ENCODE data around the gene SH3RF2. TPM values are rescaled to one million over a fixed set of nuclear protein-coding genes. Genes with fewer than 3 reads are reported as not detected.

Gene SH3RF2
- total and polyA plus RNA-seq, 7 experiments from 2014 or later, result 0.22 to 0.61 TPM; not detected in 5

DNA sequence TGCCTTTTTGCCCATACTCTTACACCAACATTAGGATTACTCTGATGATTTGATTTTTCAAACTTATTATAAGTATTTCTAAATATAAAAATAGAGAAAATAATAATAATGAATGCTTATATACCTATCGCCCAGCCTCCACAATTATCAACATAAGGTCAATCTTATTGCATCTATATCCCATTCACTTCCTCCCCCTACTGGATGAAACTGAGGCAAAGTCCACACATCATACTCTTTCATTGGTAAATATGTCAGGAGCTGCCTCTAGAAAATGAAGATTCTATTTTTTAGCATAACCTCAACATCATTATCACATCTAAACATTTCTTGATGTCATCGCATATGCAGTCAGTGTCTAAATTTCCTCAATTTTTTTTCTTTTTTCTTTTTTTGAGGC lies 44.3 kb downstream of the SH3RF2 start:
- H3K4me1 ChIP-seq (ENCODE audit: control insufficient read depth in 2 of 2, insufficient read depth in 2 of 2, low read length in 2 of 2), result no peaks in the 10 kb centered on the region
- no peaks in the 10 kb centered on the region for H3K36me3 ChIP-seq (ENCODE audit: control insufficient read depth in 2 of 3, insufficient read depth in 3 of 3, low read length in 3 of 3)
- POLR2A ChIA-PET, result no interaction called here
- ATAC-seq, result no peak
- H3K36me3 Mint-ChIP-seq, result no peaks in the 10 kb centered on the region
- CTCF ChIA-PET, result no interaction called here
- H3K27me3 ChIP-seq (ENCODE audit: control insufficient read depth in 2 of 2, insufficient read depth in 2 of 2, low read length in 2 of 2), result no peaks in the 10 kb centered on the region
- no peak overlapping the region for H3K4me3 ChIP-seq (ENCODE audit: low read length)
- H3K9me3 Mint-ChIP-seq, result no peaks in the 10 kb centered on the region
- no peak overlapping the region for H3K27ac Mint-ChIP-seq
- no peak for DNase-seq
- intact Hi-C loops (cut with micrococcal nuclease), result no loop called here
- H3K27ac ChIP-seq (ENCODE audit: low read depth, low read length), result no peak overlapping the region
- no peak overlapping the region for H3K4me3 Mint-ChIP-seq
- peaks cover 5 to 16% (median 8%) of the 10 kb centered on the region in 5 donors for H3K27me3 Mint-ChIP-seq
- H3K9me3 ChIP-seq (ENCODE audit: control insufficient read depth in 2 of 3, low read length in 3 of 3), result no peaks in the 10 kb centered on the region
- H3K4me1 Mint-ChIP-seq, result no peaks in the 10 kb centered on the region

DNA sequence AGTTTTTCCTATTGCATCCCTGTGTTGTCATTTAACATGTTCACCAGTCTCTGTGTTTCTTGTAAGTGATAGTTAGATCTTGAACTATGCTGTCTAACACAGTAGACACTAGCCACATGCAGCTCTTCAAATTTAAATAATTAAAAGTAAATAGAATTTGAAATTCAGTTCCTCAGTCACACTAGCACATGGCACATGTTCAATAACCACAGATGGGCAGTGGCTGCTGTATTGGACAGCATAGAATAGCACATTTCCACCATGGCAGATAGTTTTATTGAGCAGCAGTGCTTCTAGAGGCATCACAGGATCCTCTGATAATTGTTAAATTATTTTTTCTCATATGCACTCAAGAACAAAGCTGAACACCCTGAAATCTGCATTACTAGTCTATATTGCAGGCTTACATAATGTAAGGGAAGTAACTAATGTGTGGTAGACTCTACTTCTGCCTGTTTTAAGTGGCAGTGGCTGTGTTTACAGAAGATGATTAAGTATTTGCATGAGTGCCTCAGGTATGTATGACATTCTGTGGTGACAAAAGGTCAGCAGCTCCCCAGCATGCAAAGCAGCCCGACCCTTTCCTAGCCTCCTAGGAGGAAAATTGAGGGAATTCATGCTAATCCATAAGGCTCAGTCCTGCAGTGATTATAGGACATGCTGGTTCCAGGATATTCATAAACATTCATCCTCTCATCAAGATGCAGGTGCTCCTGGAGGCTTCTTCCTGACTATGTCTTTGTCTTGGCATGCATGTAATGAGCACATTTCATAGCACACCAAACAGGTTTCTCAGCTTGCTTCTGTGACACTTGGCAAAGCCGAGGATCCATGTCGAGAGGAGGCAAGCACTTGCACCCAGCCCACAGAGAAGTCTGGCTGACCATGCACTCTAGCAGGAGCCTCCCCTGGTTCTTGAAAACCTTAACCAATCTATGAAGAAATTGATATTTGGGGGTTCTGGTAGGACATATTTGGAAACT lies 45.5 kb downstream of the SH3RF2 start:
- no peaks in the 10 kb centered on the region for H3K4me1 ChIP-seq (ENCODE audit: control insufficient read depth in 2 of 2, insufficient read depth in 2 of 2, low read length in 2 of 2)
- Mint-ChIP-seq H3K27me3 (peaks cover 5 to 15% (median 11%) of the 10 kb centered on the region in 5 donors), H3K4me1 (no peaks in the 10 kb centered on the region), H3K36me3 (no peaks in the 10 kb centered on the region), H3K9me3 (no peaks in the 10 kb centered on the region), H3K4me3 (no peak overlapping the region), H3K27ac (no peak overlapping the region)
- intact Hi-C loops (cut with micrococcal nuclease), result no loop called here
- ATAC-seq, result no peak
- CTCF ChIA-PET, result no interaction called here
- no peaks in the 10 kb centered on the region for H3K36me3 ChIP-seq (ENCODE audit: control insufficient read depth in 2 of 3, insufficient read depth in 3 of 3, low read length in 3 of 3)
- H3K9me3 ChIP-seq (ENCODE audit: control insufficient read depth in 2 of 3, low read length in 3 of 3), result no peaks in the 10 kb centered on the region
- POLR2A ChIA-PET, result no interaction called here
- H3K27me3 ChIP-seq (ENCODE audit: control insufficient read depth in 2 of 2, insufficient read depth in 2 of 2, low read length in 2 of 2), result no peaks in the 10 kb centered on the region
- H3K4me3 ChIP-seq (ENCODE audit: low read length), result no peak overlapping the region
- no peak for DNase-seq
- no peak overlapping the region for H3K27ac ChIP-seq (ENCODE audit: low read depth, low read length)

DNA sequence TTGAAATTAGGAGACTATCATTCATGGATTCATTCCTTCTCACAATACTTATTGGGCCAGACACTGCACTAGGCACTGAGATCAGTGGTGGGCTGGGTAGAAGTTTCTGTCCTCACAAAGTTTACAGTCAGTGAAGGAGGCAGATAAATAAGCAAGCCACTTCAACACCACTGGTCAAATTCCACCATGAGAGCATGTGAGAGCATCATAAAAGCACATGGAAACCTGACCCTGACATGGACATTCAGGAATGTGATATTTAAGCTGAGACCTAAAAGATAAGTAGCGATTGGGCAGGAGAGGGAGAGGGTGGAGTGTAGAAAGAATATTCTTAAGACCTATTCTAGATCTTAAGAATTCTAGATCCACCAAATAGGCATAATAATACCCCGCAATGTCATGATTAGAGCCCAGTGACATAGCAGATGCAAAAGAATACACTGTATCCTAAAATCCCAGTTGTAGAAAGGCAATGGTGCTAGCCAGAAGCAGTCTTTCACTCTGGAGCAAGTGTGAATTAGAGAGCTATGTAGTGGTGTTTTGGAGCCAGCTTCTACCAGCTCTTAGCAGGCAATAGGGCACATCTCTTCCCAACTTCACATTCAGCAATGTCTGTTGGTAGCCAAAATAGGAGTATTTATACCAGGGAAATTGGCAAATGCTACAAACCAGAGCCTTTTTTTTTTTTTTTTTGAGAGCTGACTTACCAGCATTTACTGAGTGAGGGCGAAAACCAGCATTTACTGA lies 46.4 kb downstream of the SH3RF2 start:
- Mint-ChIP-seq H3K4me3 (no peak overlapping the region), H3K9me3 (no peaks in the 10 kb centered on the region), H3K27ac (no peak overlapping the region), H3K36me3 (no peaks in the 10 kb centered on the region), H3K27me3 (peaks cover 5 to 18% (median 17%) of the 10 kb centered on the region in 5 donors), H3K4me1 (no peaks in the 10 kb centered on the region)
- CTCF ChIA-PET, result no interaction called here
- DNase-seq (no peak), ATAC-seq (no peak)
- intact Hi-C loops (cut with micrococcal nuclease), result no loop called here
- Histone ChIP-seq H3K27me3 (ENCODE audit: control insufficient read depth in 2 of 2, insufficient read depth in 2 of 2, low read length in 2 of 2) (no peaks in the 10 kb centered on the region), H3K4me3 (ENCODE audit: low read length) (no peak overlapping the region), H3K27ac (ENCODE audit: low read depth, low read length) (no peak overlapping the region), H3K4me1 (ENCODE audit: control insufficient read depth in 2 of 2, insufficient read depth in 2 of 2, low read length in 2 of 2) (no peaks in the 10 kb centered on the region), H3K9me3 (ENCODE audit: control insufficient read depth in 2 of 3, low read length in 3 of 3) (no peaks in the 10 kb centered on the region), H3K36me3 (ENCODE audit: control insufficient read depth in 2 of 3, insufficient read depth in 3 of 3, low read length in 3 of 3) (no peaks in the 10 kb centered on the region)
- POLR2A ChIA-PET, result no interaction called here

DNA sequence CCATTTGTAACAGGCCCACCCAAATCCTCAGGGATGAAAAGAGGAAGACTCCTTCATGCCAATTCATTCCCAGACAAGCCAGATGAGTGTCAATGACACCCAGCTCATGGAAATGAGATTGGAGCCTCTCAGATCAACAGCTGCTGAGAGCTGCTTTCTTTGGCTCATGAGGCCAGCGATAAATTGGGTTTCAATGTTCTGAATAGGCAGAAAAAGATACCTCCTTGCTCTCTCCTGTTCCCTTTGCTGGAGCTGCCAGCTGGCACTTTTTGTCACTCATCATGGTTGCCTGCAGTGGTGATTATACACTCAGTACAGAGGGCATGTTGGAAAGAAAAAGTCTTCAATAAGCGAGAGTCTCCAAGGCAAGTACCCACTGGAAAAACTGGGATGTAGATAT lies 47.1 kb downstream of the SH3RF2 start:
- no peaks in the 10 kb centered on the region for H3K4me1 ChIP-seq (ENCODE audit: control insufficient read depth in 2 of 2, insufficient read depth in 2 of 2, low read length in 2 of 2)
- Mint-ChIP-seq H3K27ac (no peak overlapping the region), H3K27me3 (peaks cover 5 to 18% (median 17%) of the 10 kb centered on the region in 5 donors), H3K4me1 (no peaks in the 10 kb centered on the region), H3K9me3 (no peaks in the 10 kb centered on the region), H3K36me3 (no peaks in the 10 kb centered on the region), H3K4me3 (no peak overlapping the region)
- no peak overlapping the region for H3K27ac ChIP-seq (ENCODE audit: low read depth, low read length)
- no peaks in the 10 kb centered on the region for H3K36me3 ChIP-seq (ENCODE audit: control insufficient read depth in 2 of 3, insufficient read depth in 3 of 3, low read length in 3 of 3)
- ATAC-seq (no peak), DNase-seq (no peak)
- H3K9me3 ChIP-seq (ENCODE audit: control insufficient read depth in 2 of 3, low read length in 3 of 3), result no peaks in the 10 kb centered on the region
- ChIA-PET POLR2A (no interaction called here), CTCF (no interaction called here)
- no peaks in the 10 kb centered on the region for H3K27me3 ChIP-seq (ENCODE audit: control insufficient read depth in 2 of 2, insufficient read depth in 2 of 2, low read length in 2 of 2)
- H3K4me3 ChIP-seq (ENCODE audit: low read length), result no peak overlapping the region
- intact Hi-C loops (cut with micrococcal nuclease), result no loop called here

DNA sequence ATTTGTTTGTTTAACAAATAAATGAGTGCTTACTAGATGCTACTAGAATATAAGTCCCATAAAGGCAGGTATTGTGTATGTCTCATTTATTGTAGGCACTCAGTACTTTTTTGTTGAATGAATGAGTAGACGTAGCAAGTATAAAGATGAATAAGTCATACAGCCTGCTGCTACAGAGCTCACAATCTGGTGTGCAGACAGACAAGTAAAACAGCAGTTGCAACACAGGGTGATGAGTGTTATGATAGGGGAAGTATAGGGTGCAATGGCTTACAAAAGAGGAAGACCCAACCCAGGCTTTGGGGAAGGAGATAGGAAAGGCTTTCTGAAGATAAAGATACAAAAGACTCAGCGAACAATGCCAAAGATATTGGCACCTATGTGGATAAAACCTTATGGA lies 47.7 kb downstream of the SH3RF2 start:
- Mint-ChIP-seq H3K27ac (no peak overlapping the region), H3K36me3 (no peaks in the 10 kb centered on the region), H3K4me1 (no peaks in the 10 kb centered on the region), H3K9me3 (no peaks in the 10 kb centered on the region), H3K27me3 (peaks cover 5 to 24% (median 18%) of the 10 kb centered on the region in 5 donors), H3K4me3 (no peak overlapping the region)
- Histone ChIP-seq H3K27ac (ENCODE audit: low read depth, low read length) (no peak overlapping the region), H3K4me1 (ENCODE audit: control insufficient read depth in 2 of 2, insufficient read depth in 2 of 2, low read length in 2 of 2) (no peaks in the 10 kb centered on the region), H3K27me3 (ENCODE audit: control insufficient read depth in 2 of 2, insufficient read depth in 2 of 2, low read length in 2 of 2) (no peaks in the 10 kb centered on the region), H3K9me3 (ENCODE audit: control insufficient read depth in 2 of 3, low read length in 3 of 3) (no peaks in the 10 kb centered on the region), H3K36me3 (ENCODE audit: control insufficient read depth in 2 of 3, insufficient read depth in 3 of 3, low read length in 3 of 3) (no peaks in the 10 kb centered on the region), H3K4me3 (ENCODE audit: low read length) (no peak overlapping the region)
- ChIA-PET POLR2A (no interaction called here), CTCF (no interaction called here)
- DNase-seq, result no peak
- intact Hi-C loops (cut with micrococcal nuclease), result no loop called here
- ATAC-seq, result peak; percentile 91

DNA sequence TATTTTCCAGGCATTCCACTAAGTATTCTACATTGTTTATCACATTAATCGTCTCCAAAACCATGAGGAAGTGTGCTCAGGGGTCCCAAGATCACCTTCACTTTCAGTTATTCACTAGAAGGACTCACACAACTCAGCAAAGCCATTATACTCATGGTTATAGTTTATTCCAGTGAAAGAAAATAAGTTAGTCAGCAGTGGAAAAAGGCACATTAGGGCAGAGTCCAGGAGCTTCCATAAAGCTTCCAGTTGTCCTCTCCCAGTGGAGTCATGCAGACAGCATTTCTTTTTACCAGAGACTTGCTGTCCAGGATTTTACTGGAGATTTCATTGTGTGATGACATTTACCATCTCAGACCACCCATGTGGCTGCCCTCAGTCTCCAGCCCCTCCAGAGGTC lies 51.5 kb downstream of the SH3RF2 start:
- H3K4me3 Mint-ChIP-seq, result no peak overlapping the region
- no peak overlapping the region for H3K27ac Mint-ChIP-seq
- ChIA-PET CTCF (no interaction called here), POLR2A (no interaction called here)
- Histone ChIP-seq H3K4me3 (ENCODE audit: low read length) (no peak overlapping the region), H3K27ac (ENCODE audit: low read depth, low read length) (no peak overlapping the region), H3K9me3 (ENCODE audit: control insufficient read depth in 2 of 3, low read length in 3 of 3) (no peaks in the 10 kb centered on the region), H3K27me3 (ENCODE audit: control insufficient read depth in 2 of 2, insufficient read depth in 2 of 2, low read length in 2 of 2) (no peaks in the 10 kb centered on the region), H3K36me3 (ENCODE audit: control insufficient read depth in 2 of 3, insufficient read depth in 3 of 3, low read length in 3 of 3) (no peaks in the 10 kb centered on the region), H3K4me1 (ENCODE audit: control insufficient read depth in 2 of 2, insufficient read depth in 2 of 2, low read length in 2 of 2) (no peaks in the 10 kb centered on the region)
- no peaks in the 10 kb centered on the region for H3K4me1 Mint-ChIP-seq
- H3K27me3 Mint-ChIP-seq, result peaks cover 4 to 29% (median 14%) of the 10 kb centered on the region in 5 donors
- intact Hi-C loops (cut with micrococcal nuclease), result no loop called here
- no peak for DNase-seq
- ATAC-seq, result no peak
- H3K36me3 Mint-ChIP-seq, result peaks cover 0 to 5% (median 0%) of the 10 kb centered on the region in 5 donors
- H3K9me3 Mint-ChIP-seq, result peaks cover 0 to 7% (median 5%) of the 10 kb centered on the region in 11 donors

All from naive thymus-derived CD4-positive, alpha-beta T cell (primary cell).